Stimulated activated CD4-positive, alpha-beta T cell treated with anti-CD3 and anti-CD28 coated beads, Interleukin-1b, Interleukin-23, amount 100 ng/mL, for 24 hours (primary cell): ENCODE data around the gene SLC2A4.
"Not testable (repeated sequence)": the region's sequence is repeated elsewhere in the genome, so short reads cannot be mapped to it uniquely, and the experiment has no call there.

ENCODE experiments used
- DNase-seq, 4 experiments: peaks; one replicate each; pipeline ENCODE4 v3.0.0-alpha.2; 2020; ENCODE audit warnings: low read depth in 4 of 4, low spot score in 1 of 4

SLC2A4 gene

GRCh38 chr17:7322520-7323194 is 41.1 kb downstream of the SLC2A4 start:
- no peak for DNase-seq

- peak in 1 of 4 experiments; percentile 41 for DNase-seq
Observed at GRCh38 chr17:7323731-7324437, 42.4 kb downstream of the SLC2A4 start.

DNA sequence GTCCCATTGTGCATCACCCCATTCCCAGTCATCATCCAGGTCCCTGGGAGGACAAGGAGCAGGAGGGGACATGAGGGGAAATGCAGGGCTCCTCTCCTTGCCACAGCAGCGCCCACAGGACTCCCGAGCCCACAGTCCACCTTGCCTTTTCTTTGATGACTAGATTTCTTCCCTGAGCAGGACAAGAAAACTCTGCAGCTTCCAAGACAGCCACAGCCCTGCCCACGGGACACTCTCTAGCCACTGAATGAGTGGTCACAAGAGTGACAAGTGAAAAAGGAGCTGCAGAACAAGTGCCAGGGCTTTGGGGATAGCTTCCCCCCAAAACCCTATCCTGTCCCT is 42.9 kb downstream of the SLC2A4 start:
- DNase-seq: no peak

DNA sequence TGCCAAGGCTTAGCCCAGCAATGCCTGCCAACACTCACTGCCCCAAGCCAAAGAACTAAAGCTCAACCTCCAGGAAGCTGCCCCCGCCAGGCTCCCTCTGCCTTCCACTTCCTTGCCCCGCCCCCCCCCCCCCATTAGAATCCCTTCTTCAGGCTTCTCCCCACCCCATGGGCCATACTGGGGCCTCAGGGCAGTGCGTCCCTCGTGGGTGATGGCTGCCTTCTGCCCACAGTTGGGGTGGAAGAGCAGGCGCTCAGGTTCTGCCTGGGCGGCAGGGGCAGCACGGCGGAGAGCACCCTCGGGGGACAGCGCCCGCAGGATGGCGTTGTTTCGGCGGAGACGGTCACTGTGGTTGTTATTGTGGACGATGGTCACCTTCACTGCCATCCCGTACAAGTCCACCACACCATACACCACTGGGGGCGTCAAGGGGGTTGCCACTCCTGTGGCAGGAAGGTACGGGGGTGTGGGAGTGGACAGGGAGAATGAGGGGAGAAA is 43.6 kb downstream of the SLC2A4 start:
- no peak for DNase-seq

DNA sequence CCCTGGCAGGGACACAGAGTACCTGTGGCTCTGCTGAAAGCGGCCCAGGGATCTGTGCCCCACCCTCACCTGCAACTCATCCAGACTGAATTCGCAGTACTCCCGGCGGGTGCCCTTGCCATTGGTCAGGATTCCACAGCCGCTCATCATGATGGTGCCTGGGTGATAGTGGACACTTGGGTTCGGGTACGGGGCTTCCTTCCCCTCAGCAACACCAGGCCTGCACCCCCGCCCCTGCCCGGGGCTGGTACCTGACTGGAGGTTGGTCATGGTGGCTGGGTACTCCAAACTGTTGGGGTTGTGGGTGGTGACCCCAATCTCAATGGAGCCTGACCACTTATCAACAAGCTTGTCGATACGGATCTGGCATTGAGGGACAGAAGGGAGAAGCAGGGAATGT is 44.7 kb downstream of the SLC2A4 start:
- no peak for DNase-seq

DNA sequence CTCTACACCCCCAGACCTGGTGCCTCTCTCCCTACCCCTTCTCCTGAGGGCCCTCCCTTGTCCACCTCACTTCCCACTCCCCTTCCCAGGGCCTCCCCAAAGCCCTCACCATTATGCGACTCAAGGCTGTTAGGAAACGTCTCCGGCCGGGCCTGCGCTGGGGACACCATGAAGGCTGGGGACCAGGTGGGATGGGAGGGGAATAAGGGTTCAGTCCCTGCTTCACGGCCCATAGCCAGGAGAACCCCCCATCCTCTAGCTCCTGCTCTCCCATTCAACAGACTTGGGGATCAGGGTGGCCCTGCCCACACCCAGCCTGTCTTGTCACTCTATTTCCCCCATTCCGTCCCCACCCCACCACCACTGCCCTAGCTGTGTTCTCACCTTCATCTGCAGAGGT is 45.5 kb downstream of the SLC2A4 start:
- no peak for DNase-seq

- DNase-seq: no peak
Observed at GRCh38 chr17:7327501-7327900, 46.0 kb downstream of the SLC2A4 start.

- DNase-seq: no peak
Observed at GRCh38 chr17:7328009-7328408, 46.5 kb downstream of the SLC2A4 start.

DNA sequence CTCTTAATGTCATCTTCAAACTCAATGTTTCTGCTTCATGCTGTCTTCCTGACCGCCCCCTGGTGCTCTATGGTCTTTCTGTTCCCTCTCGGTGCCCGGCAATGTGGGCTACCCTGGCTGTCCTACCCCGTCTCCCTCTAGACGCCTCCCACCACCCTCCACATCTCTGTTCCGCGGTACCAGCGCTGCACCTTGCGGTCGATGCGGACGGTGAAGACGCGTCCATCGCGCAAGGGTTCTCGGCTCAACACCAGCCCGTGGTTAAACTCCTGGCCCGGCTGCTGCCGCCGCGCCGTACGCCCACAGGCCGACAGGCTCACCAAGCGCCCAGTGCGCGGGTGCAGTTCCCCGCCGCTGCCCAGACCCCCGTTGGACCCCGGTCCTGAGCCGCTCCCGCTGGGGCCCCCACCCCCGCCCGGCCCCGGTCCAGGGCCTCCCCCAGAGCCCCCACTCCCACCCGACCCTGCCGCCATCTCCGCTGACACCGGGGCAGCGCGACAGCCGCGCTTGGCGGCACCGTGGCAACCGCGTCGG is 47.4 kb downstream of the SLC2A4 start, which contains the start of gene NEURL4:
TSS of gene NEURL4 (minus strand) at position 496 of the 534 bp plus-strand sequence. CDS start at position 473, 23 bp downstream.
- DNase-seq: no peak

DNA sequence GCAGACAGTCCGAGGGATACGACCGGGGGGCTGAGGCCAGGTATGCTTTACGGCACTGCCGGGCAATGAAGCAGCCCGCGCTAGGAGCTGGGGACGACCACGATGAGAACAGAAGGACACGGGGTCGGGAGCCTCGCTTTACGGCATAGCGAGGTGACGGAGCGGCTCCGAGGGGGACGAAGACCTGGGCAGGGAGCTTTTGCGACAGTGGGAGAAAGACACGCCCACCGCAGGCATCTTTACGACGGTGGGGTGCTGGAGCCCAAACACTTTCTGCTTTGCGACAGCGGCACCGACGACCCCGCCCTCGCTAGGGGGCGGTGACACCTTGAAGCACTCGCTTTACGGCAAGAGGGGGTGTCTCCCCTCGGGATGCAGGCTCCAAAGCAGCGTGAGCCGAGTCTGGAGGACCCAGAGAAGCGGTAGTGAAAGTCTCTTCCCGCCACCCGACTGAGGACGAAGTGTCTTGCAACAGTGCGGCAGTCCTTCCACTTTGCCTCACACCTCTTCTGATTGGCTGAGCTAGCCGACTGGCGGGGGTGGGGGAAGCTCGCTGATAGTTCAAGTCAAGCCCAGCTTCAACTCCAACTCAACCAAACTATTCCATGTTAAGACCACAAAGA is 48.0 kb downstream of the SLC2A4 start:
- DNase-seq: peak; percentile 84 to 95 (median 90)

GRCh38 chr17:7329997-7330637 is 48.6 kb downstream of the SLC2A4 start:
- peak in 3 of 4 experiments; percentile 64 to 75 (median 69) for DNase-seq

GRCh38 chr17:7330638-7331015 is 49.1 kb downstream of the SLC2A4 start:
- DNase-seq: no peak

DNA sequence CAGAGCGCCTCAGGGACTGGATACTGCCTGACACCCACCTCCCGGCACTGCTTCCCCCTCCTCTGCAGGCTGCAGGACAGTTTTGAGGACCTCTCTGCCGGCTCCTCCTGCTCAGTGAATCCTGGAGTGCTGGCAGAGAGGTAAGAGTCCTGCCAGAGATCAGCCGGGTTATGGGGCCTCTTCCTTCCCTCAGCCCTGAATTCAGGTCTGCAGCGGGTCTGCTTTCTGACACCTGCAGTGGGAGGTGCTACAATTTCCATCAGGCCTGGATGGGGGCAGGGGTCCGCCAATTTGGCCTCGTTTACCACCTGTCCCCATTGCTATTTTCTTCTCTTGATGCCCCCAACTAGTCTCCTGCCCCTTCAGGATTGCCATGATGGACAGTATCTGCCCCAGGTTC is 50.6 kb downstream of the SLC2A4 start:
- no peak for DNase-seq

- DNase-seq: not testable (repeated sequence)
Observed at GRCh38 chr17:7332600-7333069, 51.1 kb downstream of the SLC2A4 start.

- no peak for DNase-seq
Observed at GRCh38 chr17:7334938-7335538, 53.5 kb downstream of the SLC2A4 start.

DNA sequence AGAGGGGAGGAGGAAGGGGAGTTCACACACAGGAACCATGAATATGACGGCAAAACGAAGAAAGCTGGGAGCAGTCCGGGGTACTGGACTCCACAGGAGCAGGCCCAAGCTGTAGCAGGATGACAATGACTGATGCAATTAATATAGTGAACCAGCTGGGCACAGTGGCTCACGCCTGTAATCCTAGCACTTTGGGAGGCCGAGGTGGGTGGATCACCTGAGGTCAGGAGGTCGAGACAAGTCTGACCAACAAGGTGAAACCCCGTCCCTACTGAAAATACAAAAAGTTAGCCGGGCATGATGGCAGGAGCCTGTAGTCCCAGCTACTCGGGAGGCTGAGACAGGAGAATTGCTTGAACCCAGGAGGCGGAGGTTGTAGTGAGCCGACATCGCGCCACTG is 54.2 kb downstream of the SLC2A4 start:
- DNase-seq: not testable (repeated sequence)

DNA sequence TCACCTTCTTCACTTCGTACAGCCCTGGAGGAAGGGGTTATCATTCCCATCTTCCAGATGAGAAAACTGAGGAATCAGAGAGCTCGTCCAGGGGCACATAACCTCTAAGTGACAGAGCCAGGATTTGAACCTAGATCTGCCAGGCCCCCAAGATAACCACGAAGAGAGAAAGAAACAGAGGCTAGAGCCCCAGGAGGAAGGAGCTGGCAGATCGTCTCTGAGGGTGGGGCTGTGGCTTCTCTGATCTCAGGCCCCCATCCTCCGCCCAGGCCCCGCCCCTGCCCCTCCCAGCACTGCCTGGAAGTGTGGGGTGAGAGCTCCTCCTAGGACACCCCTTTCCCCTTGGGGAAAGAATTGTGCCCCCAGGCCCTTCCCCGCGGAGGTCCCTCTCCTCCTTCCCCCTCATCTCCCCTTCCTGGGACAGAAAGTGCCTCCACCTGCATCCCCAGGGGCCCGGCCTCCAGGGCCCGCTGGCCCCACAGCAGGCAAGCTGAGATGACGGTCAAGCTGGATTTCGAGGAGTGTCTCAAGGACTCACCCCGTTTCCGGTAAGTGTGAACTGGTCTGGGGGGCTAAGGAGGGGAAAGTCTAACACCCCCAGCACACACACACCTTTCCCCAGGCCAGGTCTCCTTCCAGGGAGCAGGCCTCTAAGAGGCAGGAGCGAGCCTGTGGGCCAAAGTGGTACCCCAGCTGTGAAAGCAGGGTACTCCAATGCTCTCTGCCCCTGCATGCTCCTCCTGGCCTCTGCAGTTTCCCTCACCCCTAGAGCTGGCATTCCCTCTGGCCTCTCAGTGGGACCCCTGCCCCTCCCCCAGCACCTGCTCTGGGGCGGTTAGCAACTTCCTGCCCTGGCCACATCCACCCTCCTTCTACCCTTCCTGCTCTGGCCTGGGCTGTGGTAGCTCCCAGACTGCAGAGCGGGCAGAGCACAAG is 55.0 kb downstream of the SLC2A4 start, which contains the start of gene ACAP1:
TSS of gene ACAP1 (plus strand) at position 290 of the 936 bp plus-strand sequence. CDS start at position 496, 206 bp downstream.
- peak in 3 of 4 experiments; percentile 62 to 89 (median 81) for DNase-seq

DNA sequence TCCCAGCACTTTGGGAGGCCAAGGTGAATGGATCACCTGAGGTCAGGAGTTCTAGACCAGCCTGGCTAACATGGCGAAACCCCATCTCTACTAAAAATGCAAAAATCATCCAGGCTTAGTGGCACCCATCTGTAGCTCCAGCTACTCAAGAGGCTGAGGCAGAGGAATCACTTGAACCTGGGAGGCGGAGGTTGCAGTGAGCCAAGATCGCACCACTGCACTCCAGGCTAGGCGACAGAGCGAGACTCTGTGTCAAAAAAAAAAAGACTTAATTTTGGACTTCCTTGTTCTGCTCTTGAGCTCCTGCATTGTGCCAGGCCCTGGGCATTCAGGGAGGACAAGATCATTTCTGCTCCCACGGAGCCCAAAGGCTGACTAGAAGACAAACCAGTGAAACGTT is 56.1 kb downstream of the SLC2A4 start:
- not testable (repeated sequence) for DNase-seq
